Measurements from ENCODE around the gene CTRB1. TPM values are rescaled to one million over a fixed set of nuclear protein-coding genes. Genes with fewer than 3 reads are reported as not detected.
A peak's percentile ranks its signal among the peaks of the same experiment; 100 is the strongest.

CTRB1 gene
- total and polyA plus RNA-seq, 2 experiments from 2014 or later, result not detected

GRCh38 chr16:75262800-75263127 is 44.0 kb downstream of the CTRB1 start:
- peak overlapping the region; percentile 76; the same call in 1 of the 2 replicates for H3K4me3 ChIP-seq
- no peaks in the 10 kb centered on the region for H3K36me3 ChIP-seq (ENCODE audit: low read depth)
- peak overlapping the region; percentile 87 for H3K4me2 ChIP-seq (ENCODE audit: unreplicated experiment)
- WGBS, 2 experiments (ENCODE audit: low coverage in 1 of 2, low lambda C conversion rate in 2 of 2, missing lambda C conversion rate in 2 of 2), result 83 to 85% methylated on average over 5 of the region's 5 CpGs
- no peak for DNase-seq
- H3K4me1 ChIP-seq (ENCODE audit: insufficient read depth), result peaks cover 25% of the 10 kb centered on the region
- H2AFZ ChIP-seq, result no peak overlapping the region
- H3K9me2 ChIP-seq (ENCODE audit: insufficient read depth), result no peaks in the 10 kb centered on the region
- H3K27me3 ChIP-seq (replicated peaks; ENCODE audit: insufficient read depth), result no peaks in the 10 kb centered on the region
- peaks cover 78% of the 10 kb centered on the region for H3K79me2 ChIP-seq (ENCODE audit: insufficient read depth)
- in situ Hi-C loops (cut with MboI), result no loop called here
- no peaks in the 10 kb centered on the region for H3K9me3 ChIP-seq (ENCODE audit: low read depth)
- H3F3A ChIP-seq (ENCODE audit: insufficient read depth), result peaks cover 20% of the 10 kb centered on the region; the same call in 1 of the 2 replicates
- peak overlapping the region; percentile 71 for H3K27ac ChIP-seq
- TF ChIP-seq EZH2 (IDR thresholded peaks at IDR 0.05; ENCODE audit: insufficient read depth, poor library complexity, severe bottlenecking), result no peak
- TF ChIP-seq EZH2phosphoT487 (IDR thresholded peaks at IDR 0.05; ENCODE audit: insufficient read depth, low read depth), result no peak
- peak overlapping the region; percentile 95 for H3K9ac ChIP-seq
- H4K20me1 ChIP-seq (ENCODE audit: insufficient read depth), result peaks cover 17% of the 10 kb centered on the region; the same call in 1 of the 2 replicates

- Histone ChIP-seq H3K36me3 (ENCODE audit: low read depth) (no peaks in the 10 kb centered on the region), H2AFZ (no peak overlapping the region), H3F3A (ENCODE audit: insufficient read depth) (peaks cover 20% of the 10 kb centered on the region; the same call in 1 of the 2 replicates), H3K27ac (peak overlapping the region; percentile 71), H3K9me2 (ENCODE audit: insufficient read depth) (no peaks in the 10 kb centered on the region), H3K9me3 (ENCODE audit: low read depth) (no peaks in the 10 kb centered on the region), H3K4me2 (ENCODE audit: unreplicated experiment) (peak overlapping the region; percentile 87), H3K4me1 (ENCODE audit: insufficient read depth) (peaks cover 28% of the 10 kb centered on the region), H3K4me3 (peak overlapping the region; percentile 76), H3K9ac (peak overlapping the region; percentile 95), H3K79me2 (ENCODE audit: insufficient read depth) (peaks cover 72% of the 10 kb centered on the region), H3K27me3 (replicated peaks; ENCODE audit: insufficient read depth) (no peaks in the 10 kb centered on the region), H4K20me1 (ENCODE audit: insufficient read depth) (peaks cover 17% of the 10 kb centered on the region; the same call in 1 of the 2 replicates)
- TF ChIP-seq EZH2 (IDR thresholded peaks at IDR 0.05; ENCODE audit: insufficient read depth, poor library complexity, severe bottlenecking) (no peak), EZH2phosphoT487 (IDR thresholded peaks at IDR 0.05; ENCODE audit: insufficient read depth, low read depth) (no peak)
- in situ Hi-C loops (cut with MboI), result no loop called here
- 24 to 29% methylated on average over 14 of the region's 14 CpGs for WGBS, 2 experiments (ENCODE audit: low coverage in 1 of 2, low lambda C conversion rate in 2 of 2, missing lambda C conversion rate in 2 of 2)
- DNase-seq, result peak; percentile 70
These were observed 44.6 kb downstream of the CTRB1 start for GRCh38 chr16:75263291-75263962.

GRCh38 chr16:75263963-75264445 is 45.2 kb downstream of the CTRB1 start:
- Histone ChIP-seq H3K36me3 (ENCODE audit: low read depth) (no peaks in the 10 kb centered on the region), H2AFZ (no peak overlapping the region), H3K9me2 (ENCODE audit: insufficient read depth) (no peaks in the 10 kb centered on the region), H3K4me1 (ENCODE audit: insufficient read depth) (peaks cover 28% of the 10 kb centered on the region), H3K27ac (peak overlapping the region; percentile 71), H3F3A (ENCODE audit: insufficient read depth) (peaks cover 20% of the 10 kb centered on the region; the same call in 1 of the 2 replicates), H3K4me3 (peak overlapping the region; percentile 76), H3K4me2 (ENCODE audit: unreplicated experiment) (peak overlapping the region; percentile 87), H3K9ac (peak overlapping the region; percentile 95), H3K79me2 (ENCODE audit: insufficient read depth) (peaks cover 66% of the 10 kb centered on the region), H3K27me3 (replicated peaks; ENCODE audit: insufficient read depth) (no peaks in the 10 kb centered on the region), H3K9me3 (ENCODE audit: low read depth) (no peaks in the 10 kb centered on the region), H4K20me1 (ENCODE audit: insufficient read depth) (peaks cover 11% of the 10 kb centered on the region; the same call in 1 of the 2 replicates)
- in situ Hi-C loops (cut with MboI), result no loop called here
- TF ChIP-seq EZH2 (IDR thresholded peaks at IDR 0.05; ENCODE audit: insufficient read depth, poor library complexity, severe bottlenecking) (no peak), EZH2phosphoT487 (IDR thresholded peaks at IDR 0.05; ENCODE audit: insufficient read depth, low read depth) (no peak)
- DNase-seq, result peak; percentile 75
- 2% methylated on average over 8 of the region's 8 CpGs for WGBS, 2 experiments (ENCODE audit: low coverage in 1 of 2, low lambda C conversion rate in 2 of 2, missing lambda C conversion rate in 2 of 2)

GRCh38 chr16:75264457-75264998 is 45.7 kb downstream of the CTRB1 start:
- Histone ChIP-seq H4K20me1 (ENCODE audit: insufficient read depth) (0 out of 2 replicates have a peak, but pooled peaks cover 8% of the 10 kb centered on the region), H3K27me3 (replicated peaks; ENCODE audit: insufficient read depth) (no peaks in the 10 kb centered on the region), H3K4me3 (peak overlapping the region; percentile 76), H3K9ac (peak overlapping the region; percentile 95), H3K27ac (peak overlapping the region; percentile 71), H3K4me2 (ENCODE audit: unreplicated experiment) (peak overlapping the region; percentile 87), H3F3A (ENCODE audit: insufficient read depth) (peaks cover 20% of the 10 kb centered on the region; the same call in 1 of the 2 replicates), H3K9me3 (ENCODE audit: low read depth) (no peaks in the 10 kb centered on the region), H3K79me2 (ENCODE audit: insufficient read depth) (peaks cover 61% of the 10 kb centered on the region), H3K36me3 (ENCODE audit: low read depth) (no peaks in the 10 kb centered on the region), H3K4me1 (ENCODE audit: insufficient read depth) (peaks cover 28% of the 10 kb centered on the region), H3K9me2 (ENCODE audit: insufficient read depth) (no peaks in the 10 kb centered on the region), H2AFZ (no peak overlapping the region)
- DNase-seq, result peak; percentile 69
- in situ Hi-C loops (cut with MboI), result no loop called here
- TF ChIP-seq EZH2phosphoT487 (IDR thresholded peaks at IDR 0.05; ENCODE audit: insufficient read depth, low read depth), result no peak
- TF ChIP-seq EZH2 (IDR thresholded peaks at IDR 0.05; ENCODE audit: insufficient read depth, poor library complexity, severe bottlenecking), result no peak
- 1 to 5% methylated on average over 14 of the region's 14 CpGs for WGBS, 2 experiments (ENCODE audit: low coverage in 1 of 2, low lambda C conversion rate in 2 of 2, missing lambda C conversion rate in 2 of 2)

Measured in GM23248 (cell line).